NCI-H510A treated with DMSO at 0.1 percent for 48 hours (cell line): ENCODE results near the gene POLN.
"Not testable (repeated sequence)": the region's sequence is repeated elsewhere in the genome, so short reads cannot be mapped to it uniquely, and the experiment has no call there.

Experiments used
- DNase-seq: peaks from one replicate; lab custom pipeline; 2025; lab: John Stamatoyannopoulos, UW

The POLN gene

DNA sequence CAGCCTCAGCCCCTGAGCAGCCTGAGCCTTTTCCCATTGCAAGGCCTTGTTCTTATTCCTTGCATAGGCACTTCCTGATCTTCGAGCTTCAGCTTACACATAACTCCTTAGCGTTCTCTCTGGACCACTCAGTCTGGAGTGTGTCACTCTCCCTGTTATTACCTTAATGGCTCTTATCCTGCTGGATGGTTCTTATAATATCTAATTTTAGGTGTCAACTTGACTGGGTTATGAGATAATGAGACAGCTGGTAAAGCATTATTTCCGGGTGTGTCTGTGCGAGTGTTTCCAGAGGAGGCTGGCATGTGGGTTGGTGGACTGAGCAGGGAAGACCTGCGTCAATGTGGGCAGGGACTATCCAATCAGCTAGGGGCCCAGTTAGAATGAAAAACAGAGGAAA, 75.7 kb downstream of the POLN start:
- DNase-seq: peak; percentile 3

- DNase-seq: no peak
Measured at GRCh38 chr4:2165391-2165790, 76.5 kb downstream of the POLN start.

DNA sequence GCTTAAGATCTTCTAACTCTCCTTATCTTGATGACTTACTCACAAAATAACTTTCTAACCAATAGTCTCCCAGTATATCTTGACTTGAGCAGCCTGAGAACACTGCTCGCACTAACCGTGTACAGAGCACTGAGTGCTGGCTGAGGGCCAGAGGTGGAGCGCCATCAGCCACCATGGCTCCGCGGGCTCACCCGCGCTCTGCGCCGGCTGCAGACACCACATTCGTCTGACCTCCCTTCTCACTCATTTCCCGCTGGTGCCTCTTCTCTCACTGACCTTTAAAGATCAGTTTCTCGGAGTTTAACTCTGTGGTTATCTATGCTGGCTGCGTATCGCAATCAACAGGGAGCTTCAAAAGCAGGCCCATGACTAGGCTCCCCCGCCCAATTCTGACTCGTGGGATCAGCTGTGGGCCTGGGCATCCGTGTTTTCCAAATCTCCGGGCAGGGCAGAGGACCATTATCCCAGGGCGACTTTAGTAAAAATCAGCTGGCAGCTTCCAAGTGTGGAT, 78.6 kb downstream of the POLN start:
- DNase-seq: no peak

DNA sequence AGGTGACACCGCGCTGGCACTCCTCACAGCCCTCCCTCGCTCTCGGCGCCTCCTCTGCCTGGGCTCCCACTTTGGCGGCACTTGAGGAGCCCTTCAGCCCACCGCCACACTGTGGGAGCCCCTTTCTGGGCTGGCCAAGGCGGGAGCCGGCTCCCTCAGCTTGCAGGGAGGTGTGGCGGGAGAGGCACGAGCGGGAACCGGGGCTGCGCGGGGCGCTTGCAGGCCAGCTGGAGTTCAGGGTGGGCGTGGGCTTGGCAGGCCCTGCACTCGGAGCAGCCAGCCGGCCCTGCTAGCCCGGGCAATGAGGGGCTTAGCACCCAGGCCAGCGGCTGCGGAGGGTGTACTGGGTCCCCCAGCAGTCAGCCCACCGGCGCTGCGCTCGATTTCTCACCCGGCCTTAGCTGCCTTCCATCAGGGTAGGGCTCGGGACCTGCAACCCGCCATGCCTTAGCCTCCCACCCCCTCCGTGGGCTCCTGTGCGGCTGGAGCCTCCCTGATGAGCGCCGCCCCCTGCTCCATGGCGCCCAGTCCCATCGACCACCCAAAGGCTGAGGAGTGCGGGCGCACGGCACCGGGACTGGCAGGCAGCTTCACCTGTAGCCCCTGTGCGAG, 80.7 kb downstream of the POLN start:
- not testable (repeated sequence) for DNase-seq

DNA sequence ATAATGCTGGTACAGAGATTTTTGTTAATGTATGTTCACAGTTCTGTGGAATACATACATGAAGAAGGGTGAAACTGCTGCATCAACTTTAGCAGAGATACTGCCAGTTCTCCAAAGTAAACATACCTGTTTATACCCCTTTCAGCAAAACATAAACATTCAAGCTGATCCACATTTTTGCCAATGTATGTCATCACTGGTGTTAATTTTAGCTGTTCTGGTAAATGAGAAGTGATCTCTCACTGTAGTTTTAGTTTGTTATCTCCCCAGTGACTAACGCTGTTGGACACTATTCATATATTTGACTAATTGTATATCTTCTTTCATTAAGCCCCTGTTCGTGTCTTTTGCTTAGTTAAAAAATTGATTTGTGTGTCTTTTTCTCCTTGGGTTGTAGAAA, 82.0 kb downstream of the POLN start:
- DNase-seq: no peak

- DNase-seq: no peak
Measured at GRCh38 chr4:2155246-2155645, 86.7 kb downstream of the POLN start.

DNA sequence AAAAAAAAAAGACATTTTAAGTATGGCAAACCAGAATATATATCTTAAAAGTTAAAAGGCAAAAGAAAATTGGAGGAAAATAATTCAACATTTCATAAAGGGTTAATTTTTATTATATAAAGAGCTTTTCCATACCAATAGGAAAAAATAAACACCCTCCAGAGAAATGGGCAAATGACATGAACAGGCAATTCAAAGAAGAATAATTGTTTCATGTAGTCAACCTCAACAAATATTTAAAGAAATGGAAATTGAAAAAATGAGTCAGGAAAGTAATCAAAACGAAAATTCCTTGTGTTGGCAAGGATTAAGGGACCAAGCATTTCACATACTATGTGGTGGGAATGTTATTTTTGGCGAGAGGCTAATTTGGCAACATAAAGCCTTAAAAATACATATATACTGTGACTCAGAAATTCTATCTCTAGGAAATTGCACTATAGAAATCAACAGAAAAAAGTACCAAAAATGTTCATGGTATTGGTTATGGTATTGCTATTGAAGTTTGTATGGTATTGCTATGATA, 87.6 kb downstream of the POLN start:
- no peak for DNase-seq

DNA sequence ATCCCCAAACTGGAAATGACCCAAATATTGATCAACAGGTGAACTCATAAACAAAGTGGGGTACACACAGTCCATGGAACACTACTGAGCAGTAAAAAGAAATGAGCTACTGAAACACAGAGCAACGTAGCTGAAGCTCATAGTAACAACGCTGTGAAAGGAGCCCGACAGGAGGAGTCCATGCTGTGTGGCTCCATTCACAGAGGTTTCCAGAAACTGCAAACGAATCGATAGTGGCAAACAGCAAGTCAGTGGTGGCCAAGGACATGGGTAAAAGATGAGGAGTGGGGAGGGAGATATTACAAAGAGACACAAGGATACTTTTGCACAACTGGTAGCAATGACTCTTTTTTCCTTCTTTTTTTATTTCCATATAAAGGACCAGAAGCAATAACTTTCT, 90.4 kb downstream of the POLN start:
- DNase-seq: no peak

GRCh38 chr4:2150076-2150475, 91.8 kb downstream of the POLN start:
- no peak for DNase-seq

DNA sequence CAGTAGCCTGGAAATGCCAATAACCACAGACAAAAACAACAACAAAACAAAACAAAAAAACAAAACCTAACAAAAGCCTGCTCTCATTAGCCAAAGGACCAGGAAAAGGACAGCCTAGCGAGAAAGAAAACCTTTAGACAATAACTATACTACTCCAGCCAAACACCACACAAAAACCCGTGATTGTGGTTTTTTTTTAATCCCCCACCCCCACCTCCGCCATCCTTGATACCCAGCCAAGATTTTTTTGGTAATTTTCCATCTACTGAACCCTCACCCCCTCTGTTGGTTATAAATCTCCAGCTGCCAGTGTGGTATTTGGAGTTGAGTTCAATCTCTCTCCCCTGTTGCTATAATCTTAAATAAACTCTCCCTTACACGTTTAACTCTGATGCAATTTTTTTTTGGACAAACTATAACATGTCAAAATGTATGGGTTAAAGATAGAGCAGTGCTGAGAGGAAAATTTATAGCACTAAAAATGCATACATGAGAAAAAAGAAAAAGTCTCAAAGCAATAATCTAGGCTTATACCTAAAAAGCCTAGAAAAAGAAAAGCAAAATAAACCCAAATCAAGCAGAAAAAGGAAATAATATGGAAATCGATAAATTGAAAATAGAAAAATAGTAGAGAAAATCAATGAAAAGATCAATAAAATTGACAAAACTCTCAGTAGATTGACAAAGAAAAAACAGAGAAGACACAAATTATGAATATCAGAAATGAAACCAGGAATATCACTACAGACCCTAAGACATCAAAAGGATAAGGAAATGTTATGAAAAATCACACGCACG, 99.1 kb downstream of the POLN start:
- no peak for DNase-seq

DNA sequence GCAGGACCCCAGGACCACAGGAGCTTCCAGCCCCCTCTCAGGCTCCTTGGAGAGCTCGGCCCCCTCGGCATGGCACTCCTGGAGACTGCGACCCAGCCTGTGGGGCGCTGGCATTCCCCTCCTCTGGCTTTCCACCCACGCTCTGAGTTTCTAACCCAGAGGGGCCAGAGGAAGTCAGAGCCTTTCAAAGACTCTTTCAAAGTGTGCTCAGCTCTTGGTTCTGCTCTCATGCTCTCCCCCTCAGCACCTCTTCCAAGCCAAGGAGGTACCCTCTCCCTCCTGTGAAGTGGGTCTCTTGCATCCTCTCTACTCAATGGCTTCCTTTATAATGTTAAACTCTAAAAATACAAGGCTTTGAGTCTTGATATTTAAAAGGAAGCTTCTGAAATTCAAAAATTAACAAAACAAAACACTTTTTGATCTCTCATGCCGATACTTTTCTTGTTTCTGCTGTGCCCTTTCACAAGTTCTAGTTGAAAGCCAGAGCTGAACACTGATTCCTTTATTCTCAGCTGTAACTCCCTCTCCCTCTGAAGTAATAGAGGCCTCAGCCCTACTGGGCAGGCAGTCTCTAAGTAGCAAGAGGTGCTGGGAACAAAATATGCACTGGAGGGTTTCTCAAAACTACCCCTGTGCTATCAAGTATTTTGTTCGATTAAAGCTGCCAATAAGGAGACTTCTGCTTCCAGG, 100.0 kb downstream of the POLN start:
- no peak for DNase-seq

DNA sequence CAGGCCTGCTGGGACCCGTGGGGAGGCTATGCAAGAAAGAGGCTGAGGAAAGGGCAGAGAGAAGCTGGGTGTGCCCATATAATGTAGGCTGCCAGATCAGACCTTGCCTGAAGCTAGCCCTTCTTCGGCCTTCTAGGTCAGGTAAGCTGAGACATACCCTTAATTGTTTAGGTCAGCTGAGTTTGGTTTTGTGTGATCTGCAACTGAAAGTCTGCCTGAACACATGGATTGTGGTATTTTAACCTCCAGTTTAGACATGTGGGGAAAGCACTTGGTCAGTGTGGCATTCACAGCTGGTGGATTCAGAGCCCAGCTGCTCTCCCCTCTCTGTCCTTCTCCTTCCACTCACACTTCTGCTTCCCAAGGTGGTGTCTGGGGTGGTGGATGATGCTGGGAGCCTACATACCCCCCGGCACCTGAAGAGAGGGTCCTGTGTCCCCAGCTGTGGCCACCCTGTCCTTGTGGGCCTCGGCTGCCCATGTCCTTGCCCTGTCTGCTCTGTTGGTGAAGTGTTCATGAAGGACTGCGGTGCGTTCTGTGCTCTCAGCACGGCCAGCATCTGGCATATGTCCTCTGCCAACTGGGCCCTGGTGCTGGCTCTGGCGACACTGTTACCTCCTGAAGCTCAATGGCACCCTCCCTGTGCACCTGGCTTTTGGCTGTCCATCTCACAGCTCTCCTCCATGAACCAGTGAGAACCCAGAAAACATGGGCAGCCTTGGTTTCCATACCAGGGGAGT, 100.7 kb downstream of the POLN start:
- no peak for DNase-seq

- DNase-seq: no peak
Measured at GRCh38 chr4:2138846-2139500, 102.9 kb downstream of the POLN start.

DNA sequence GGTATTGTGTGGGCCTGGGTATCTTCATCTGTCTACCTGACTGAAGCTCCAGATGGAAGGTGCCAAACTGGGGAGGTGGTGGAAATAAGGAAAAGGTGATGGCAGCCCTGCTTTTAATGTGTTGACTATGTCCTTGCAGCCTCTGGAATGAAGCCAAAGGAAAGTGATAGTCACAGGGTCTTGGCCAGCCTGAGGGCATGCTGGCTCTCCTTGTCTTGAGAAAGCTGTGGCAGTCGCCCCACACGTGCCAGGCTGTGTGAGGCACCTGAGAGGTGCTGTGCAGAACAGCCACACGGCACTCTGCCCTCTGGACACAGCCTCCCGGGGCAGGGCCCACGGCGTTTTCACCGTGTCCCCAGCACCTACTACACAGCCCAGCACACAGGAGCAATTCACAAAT, 105.2 kb downstream of the POLN start:
- no peak for DNase-seq

- DNase-seq: peak; percentile 32
Measured at GRCh38 chr4:2135083-2135482, 106.8 kb downstream of the POLN start.

GRCh38 chr4:2132438-2132837, 109.5 kb downstream of the POLN start:
- DNase-seq: no peak

GRCh38 chr4:2127609-2128332, 114.2 kb downstream of the POLN start:
- DNase-seq: no peak

- DNase-seq: peak; percentile 58
Measured at GRCh38 chr4:2126309-2127043, 115.4 kb downstream of the POLN start.

DNA sequence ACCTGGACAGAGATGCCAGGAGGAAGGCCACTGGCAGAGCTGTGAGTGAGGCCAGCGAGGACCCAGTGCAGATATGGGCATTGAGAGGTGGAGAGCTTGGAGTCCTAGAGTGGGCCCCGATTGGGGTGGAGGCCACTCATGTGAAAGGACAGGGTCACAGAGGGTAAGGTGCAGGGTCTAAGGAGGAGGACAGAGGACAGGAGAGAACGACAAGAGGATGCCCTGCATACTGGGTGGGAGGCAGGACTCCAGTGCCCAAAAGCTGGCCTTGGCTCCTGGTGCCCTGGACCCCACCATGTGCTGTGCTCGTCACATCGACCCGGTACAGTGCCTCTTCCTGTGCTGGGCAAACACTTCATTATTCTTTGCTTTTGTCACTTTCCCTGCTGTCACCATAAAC, 116.1 kb downstream of the POLN start:
- no peak for DNase-seq

- peak; percentile 6 for DNase-seq
Measured at GRCh38 chr4:2125023-2125422, 116.9 kb downstream of the POLN start.
